HG03039 (cell line): ENCODE data around the gene PCDHGB7.
A peak's percentile ranks its signal among the peaks of the same experiment; 100 is the strongest.
"Not testable (repeated sequence)": the region's sequence is repeated elsewhere in the genome, so short reads cannot be mapped to it uniquely, and the experiment has no call there.

Experiments
- ATAC-seq: cut with Tn5 transposase; IDR thresholded peaks from one replicate; pipeline ENCODE4 v1.9.1; 2021; ENCODE audit warnings: mild to moderate bottlenecking, moderate library complexity; ENCODE audit not compliant: unreplicated experiment

PCDHGB7 gene

DNA sequence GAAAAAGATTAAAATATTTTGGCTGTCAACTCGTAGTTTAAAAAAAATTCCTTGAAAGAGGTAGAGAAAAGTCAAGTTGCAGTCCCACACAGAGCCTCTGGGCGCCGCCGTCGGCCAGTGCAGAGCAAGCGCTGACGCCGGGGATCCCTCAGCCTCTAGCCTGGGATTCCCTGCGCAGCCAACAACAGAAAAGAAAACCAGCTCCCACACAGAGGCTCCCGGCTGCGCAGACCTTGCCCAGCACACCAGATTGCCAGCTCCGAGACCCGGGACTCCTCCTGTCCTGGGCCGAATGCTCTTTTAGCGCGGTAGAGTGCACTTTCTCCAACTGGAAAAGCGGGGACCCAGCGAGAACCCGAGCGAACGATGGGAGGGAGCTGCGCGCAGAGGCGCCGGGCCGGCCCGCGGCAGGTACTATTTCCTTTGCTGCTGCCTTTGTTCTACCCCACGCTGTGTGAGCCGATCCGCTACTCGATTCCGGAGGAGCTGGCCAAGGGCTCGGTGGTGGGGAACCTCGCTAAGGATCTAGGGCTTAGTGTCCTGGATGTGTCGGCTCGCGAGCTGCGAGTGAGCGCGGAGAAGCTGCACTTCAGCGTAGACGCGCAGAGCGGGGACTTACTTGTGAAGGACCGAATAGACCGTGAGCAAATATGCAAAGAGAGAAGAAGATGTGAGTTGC is at the start of gene PCDHGB7:
TSS of gene PCDHGB7 (plus strand) at position 184 of the 679 bp plus-strand sequence. CDS start at position 367, 183 bp downstream.
- ATAC-seq, result peak; percentile 81

DNA sequence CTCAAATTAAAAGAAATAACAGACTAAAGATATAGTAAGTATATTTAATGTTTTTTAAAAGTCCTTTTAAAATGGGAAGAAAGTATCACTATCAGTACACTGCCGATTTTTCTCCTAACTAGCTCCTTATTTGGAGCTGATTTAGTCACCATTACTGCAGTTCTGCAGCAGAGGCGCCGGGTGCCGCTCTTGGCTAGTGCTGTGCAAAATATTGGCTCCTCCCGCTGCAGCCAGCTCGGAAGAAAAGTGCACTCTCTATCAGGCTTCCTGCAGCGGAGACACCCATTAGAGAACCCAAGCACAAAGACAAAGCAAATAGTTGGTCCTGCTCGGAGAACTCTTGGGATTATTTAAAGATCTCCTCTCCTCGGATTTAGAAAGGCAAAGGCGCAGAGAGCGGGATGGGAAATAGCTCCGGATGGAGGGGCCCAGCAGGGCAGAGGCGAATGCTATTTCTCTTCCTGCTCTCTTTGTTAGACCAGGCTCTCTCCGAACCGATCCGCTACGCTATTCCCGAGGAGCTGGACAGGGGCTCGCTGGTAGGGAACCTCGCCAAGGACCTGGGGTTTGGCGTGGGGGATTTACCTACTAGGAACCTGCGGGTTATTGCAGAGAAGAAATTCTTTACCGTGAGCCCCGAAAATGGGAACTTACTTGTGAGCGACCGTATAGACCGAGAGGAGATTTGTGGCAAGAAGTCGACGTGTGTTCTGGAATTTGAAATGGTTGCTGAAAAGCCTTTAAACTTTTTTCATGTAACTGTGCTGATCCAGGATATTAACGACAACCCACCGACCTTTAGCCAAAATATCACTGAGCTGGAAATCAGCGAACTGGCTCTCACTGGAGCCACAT is 47.3 kb upstream of the PCDHGB7 start, which contains the start of gene PCDHGB3:
TSS of gene PCDHGB3 (plus strand) at position 249 of the 855 bp plus-strand sequence. CDS start at position 402, 153 bp downstream.
- ATAC-seq, result no peak

DNA sequence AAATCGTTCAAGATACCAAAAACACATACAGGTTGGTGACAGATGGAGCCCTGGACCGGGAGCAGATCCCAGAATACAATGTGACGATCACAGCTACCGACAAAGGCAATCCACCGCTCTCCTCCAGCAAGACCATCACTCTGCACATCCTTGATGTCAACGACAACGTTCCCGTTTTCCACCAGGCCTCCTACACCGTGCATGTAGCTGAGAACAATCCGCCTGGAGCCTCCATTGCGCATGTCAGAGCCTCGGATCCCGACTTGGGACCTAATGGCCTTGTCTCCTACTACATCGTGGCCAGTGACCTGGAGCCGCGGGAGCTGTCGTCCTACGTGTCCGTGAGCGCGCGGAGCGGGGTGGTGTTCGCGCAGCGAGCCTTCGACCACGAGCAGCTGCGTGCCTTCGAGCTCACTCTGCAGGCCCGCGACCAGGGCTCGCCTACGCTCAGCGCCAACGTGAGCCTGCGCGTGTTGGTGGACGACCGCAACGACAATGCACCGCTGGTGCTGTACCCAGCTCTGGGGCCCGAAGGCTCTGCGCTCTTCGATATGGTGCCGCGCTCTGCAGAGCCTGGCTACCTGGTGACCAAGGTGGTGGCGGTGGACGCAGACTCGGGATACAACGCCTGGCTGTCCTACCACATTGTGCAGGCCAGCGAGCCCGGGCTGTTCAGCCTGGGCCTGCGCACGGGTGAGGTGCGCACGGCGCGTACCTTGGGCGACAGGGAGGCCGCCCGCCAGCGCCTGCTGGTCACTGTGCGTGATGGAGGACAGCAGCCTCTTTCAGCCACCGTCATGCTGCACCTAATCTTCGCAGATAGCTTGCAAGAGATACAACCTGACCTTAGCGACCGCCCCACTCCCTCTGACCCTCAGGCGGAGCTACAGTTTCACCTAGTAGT is 45.7 kb upstream of the PCDHGB7 start:
- no peak for ATAC-seq

DNA sequence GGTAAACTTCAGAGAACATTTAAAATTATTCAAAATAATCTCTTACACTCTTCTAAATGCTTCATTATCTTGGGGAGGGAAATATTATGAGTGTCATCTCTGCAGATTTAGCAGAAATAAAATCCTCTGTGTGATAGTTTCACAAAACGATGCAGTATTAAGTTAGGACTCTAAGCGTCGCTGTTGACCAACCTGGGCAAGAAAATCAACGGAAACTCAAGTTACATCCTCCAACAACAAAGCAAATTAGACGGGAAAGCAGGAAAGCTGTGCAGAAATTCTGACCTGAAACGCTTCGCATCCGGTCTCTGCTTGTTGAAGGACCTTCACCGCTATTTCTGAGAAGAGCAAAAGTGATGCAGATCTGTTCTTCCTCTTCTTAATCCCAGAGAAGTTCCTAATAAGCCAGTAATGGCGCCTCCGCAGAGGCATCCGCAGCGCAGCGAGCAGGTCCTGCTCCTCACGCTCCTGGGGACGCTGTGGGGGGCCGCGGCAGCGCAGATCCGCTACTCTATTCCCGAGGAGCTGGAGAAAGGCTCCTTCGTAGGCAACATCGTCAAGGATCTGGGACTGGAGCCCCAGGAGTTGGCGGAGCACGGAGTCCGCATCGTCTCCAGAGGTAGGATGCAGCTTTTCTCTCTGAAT is 43.7 kb upstream of the PCDHGB7 start, which contains the start of gene PCDHGA6:
TSS of gene PCDHGA6 (plus strand) at position 219 of the 645 bp plus-strand sequence. CDS start at position 412, 193 bp downstream.
- no peak for ATAC-seq

DNA sequence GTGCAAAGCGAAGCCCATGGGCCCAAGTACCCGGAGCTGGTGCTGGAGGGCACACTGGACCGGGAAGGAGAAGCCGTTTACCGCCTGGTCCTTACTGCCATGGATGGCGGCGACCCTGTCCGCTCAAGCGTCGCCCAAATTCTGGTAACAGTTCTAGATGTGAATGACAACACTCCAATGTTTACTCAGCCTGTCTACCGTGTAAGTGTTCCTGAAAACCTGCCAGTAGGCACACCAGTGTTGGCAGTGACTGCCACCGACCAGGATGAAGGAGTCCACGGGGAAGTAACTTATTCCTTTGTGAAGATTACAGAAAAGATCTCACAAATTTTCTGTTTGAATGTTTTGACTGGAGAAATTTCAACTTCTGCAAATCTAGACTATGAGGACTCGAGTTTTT is 42.9 kb upstream of the PCDHGB7 start:
- no peak for ATAC-seq

DNA sequence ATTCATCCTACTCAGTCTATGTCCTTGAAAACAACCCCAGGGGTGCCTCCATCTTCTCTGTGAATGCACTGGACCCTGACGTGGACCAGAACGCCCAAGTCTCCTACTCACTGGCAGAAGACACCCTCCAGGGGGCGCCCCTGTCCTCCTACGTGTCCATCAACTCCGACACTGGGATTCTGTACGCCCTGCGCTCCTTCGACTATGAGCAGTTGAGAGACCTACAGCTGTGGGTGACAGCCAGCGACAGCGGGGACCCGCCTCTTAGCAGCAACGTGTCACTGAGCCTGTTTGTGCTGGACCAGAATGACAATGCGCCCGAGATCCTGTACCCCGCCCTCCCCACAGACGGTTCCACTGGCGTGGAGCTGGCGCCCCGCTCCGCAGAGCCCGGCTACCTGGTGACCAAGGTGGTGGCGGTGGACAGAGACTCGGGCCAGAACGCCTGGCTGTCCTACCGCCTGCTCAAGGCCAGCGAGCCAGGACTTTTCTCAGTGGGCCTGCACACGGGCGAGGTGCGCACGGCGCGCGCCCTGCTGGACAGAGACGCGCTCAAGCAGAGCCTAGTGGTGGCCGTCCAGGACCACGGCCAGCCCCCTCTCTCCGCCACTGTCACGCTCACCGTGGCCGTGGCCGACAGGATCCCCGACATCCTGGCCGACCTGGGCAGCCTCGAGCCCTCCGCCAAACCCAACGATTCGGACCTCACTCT is 41.9 kb upstream of the PCDHGB7 start:
- ATAC-seq, result not testable (repeated sequence)

DNA sequence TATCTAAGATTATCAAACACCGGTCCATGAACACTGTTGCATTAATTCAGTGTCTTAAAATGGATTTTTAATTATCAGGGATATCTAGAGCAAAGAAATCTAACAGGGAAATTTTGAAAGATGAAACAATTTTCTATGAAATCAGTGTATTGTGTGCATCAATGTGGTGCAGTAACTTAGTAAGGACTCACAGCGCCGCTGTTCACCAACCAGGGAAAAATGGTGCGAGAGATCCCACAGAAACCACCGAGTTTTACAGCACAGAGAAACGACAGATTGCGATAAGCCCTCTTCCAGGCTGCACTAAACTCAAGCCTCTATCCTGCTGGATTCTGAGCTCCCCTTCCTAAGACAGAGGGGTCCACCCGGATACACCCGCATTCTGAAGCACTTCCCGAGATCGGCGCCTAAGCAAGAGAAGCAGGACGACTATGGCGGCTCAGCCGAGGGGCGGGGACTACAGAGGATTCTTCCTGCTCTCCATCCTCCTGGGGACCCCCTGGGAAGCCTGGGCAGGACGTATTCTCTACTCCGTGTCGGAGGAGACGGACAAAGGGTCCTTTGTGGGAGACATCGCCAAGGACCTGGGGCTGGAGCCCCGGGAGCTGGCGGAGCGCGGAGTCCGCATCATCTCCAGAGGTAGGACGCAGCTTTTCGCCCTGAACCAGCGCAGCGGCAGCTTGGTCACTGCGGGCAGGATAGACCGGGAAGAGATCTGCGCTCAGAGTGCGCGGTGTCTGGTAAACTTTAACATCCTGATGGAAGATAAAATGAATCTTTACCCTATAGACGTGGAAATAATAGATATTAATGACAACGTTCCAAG is 34.8 kb upstream of the PCDHGB7 start, which contains the start of gene PCDHGA7:
TSS of gene PCDHGA7 (plus strand) at position 274 of the 826 bp plus-strand sequence. CDS start at position 432, 158 bp downstream.
- ATAC-seq, result no peak

DNA sequence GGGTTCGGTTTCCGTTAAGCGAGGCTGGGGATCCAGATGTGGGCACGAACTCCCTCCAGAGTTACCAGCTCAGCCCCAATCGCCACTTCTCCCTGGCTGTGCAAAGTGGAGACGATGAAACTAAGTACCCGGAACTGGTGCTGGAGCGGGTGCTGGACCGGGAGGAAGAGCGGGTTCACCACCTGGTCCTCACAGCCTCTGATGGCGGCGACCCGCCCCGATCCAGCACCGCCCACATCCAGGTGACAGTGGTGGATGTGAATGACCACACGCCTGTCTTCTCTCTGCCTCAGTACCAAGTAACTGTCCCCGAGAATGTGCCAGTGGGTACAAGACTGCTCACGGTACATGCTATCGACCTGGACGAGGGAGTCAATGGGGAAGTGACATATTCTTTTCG is 34.1 kb upstream of the PCDHGB7 start:
- ATAC-seq, result no peak

DNA sequence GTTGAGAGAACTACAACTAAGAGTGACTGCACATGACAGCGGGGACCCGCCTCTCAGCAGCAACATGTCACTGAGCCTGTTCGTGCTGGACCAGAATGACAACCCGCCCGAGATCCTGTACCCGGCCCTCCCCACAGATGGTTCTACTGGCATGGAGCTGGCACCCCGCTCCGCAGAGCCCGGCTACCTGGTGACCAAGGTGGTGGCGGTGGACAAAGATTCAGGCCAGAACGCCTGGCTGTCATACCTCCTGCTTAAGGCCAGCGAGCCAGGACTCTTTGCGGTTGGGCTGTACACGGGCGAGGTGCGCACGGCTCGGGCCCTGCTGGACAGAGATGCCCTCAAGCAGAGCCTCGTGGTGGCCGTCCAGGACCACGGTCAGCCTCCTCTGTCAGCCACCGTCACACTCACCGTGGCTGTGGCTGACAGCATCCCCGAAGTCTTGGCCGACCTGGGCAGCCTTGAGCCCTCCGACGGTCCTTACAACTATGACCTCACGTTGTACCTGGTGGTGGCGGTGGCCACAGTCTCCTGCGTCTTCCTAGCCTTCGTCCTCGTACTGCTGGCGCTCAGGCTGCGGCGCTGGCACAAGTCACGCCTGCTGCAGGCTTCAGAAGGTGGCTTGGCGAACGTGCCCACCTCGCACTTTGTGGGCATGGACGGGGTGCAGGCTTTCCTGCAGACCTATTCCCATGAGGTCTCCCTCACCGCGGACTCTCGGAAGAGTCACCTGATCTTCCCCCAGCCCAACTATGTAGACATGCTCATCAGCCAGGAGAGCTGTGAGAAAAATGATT is 32.8 kb upstream of the PCDHGB7 start:
- no peak for ATAC-seq

DNA sequence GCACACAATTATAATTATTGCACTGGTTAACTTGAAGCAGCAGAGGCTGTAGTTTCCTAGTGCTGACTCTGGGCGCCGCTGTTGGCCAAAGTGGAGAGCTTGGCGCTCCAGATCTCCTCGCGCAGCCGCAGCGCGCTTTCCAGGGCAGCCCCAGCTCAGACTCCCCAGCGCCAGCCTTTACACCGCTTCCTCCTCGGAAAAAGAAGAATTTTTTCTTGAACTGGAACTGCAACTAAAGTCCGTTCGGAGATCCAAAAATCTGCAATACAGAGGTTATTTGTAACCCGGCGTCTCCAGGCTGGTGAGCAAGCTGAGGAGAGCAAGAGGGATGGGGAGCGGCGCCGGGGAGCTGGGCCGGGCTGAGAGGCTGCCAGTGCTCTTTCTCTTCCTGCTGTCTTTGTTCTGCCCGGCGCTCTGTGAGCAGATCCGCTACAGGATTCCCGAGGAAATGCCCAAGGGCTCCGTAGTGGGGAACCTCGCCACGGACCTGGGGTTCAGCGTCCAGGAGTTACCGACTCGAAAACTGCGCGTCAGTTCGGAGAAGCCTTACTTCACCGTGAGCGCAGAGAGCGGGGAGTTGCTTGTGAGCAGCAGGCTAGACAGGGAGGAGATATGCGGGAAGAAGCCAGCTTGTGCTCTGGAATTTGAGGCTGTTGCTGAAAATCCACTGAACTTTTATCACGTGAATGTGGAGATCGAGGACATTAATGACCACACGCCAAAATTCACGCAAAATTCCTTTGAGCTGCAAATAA is 29.7 kb upstream of the PCDHGB7 start, which contains the start of gene PCDHGB4:
TSS of gene PCDHGB4 (plus strand) at position 142 of the 755 bp plus-strand sequence. CDS start at position 329, 187 bp downstream.
- peak; percentile 49 for ATAC-seq

DNA sequence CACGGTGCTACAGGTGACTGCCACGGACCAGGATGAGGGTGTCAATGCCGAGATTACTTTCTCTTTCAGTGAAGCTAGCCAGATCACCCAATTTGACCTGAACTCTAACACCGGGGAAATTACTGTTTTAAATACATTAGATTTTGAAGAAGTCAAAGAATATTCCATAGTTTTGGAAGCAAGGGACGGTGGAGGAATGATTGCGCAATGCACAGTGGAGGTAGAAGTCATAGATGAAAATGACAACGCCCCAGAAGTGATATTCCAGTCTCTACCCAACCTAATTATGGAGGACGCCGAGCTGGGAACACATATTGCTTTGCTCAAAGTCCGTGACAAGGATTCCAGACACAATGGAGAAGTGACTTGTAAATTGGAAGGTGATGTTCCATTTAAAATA is 28.8 kb upstream of the PCDHGB7 start:
- ATAC-seq, result no peak

DNA sequence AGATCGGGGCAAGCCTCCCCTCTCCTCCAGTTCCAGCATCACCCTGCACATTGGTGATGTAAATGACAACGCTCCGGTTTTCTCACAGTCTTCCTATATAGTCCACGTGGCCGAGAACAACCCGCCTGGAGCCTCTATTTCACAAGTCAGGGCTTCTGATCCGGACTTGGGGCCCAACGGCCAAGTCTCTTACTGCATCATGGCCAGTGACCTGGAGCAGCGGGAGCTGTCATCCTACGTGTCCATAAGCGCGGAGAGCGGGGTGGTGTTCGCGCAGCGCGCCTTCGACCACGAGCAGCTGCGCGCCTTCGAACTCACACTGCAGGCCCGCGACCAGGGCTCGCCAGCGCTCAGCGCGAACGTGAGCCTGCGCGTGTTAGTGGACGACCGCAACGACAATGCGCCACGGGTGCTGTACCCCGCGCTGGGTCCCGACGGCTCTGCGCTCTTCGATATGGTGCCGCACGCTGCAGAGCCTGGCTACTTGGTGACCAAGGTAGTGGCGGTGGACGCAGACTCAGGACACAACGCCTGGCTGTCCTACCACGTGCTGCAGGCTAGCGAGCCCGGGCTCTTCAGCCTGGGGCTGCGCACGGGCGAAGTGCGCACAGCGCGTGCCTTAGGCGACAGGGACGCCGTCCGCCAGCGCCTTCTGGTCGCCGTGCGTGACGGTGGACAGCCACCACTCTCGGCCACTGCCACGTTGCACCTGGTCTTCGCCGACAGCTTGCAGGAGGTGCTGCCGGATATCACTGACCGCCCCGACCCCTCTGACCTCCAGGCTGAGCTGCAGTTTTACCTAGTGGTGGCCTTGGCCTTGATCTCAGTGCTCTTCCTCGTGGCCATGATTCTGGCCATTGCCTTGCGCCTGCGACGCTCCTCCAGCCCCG is 28.1 kb upstream of the PCDHGB7 start:
- ATAC-seq, result no peak

DNA sequence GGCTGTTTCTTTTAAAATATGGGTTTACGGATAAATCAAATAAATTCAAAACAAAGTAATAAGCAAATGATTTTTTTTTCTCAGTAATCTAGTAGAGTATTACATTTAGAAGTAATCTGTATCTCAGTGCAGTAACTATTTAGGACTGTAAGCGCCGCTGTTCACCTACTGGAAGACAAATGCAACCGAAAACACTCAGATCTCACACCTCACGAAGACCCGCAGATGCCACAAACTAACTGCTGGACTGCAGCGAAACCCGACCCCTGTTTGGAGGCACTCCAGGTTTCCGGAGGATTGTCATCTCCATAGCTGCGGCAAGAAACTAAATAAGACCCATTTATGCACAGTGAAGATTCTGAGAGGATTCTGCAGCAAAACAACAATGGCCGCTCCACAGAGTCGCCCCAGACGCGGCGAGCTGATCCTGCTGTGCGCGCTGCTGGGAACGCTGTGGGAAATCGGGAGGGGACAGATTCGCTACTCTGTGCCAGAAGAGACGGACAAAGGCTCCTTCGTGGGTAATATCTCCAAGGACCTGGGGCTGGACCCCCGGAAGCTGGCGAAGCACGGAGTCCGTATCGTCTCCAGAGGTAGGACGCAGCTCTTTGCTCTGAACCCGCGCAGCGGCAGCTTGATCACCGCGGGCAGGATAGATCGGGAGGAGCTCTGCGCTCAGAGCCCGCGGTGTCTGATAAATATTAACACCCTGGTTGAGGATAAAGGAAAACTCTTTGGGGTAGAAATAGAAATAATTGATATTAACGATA is 24.9 kb upstream of the PCDHGB7 start, which contains the start of gene PCDHGA8:
TSS of gene PCDHGA8 (plus strand) at position 205 of the 770 bp plus-strand sequence. CDS start at position 386, 181 bp downstream.
- no peak for ATAC-seq

DNA sequence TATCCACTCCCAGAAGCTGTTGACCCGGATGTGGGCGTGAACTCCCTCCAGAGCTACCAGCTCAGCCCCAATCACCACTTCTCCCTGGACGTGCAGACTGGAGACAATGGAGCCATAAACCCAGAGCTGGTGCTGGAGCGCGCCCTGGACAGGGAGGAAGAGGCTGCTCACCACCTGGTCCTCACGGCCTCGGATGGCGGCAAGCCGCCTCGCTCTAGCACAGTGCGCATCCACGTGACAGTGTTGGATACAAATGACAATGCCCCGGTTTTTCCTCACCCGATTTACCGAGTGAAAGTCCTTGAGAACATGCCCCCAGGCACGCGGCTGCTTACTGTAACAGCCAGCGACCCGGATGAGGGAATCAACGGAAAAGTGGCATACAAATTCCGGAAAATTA is 24.2 kb upstream of the PCDHGB7 start:
- no peak for ATAC-seq
